ENCODE results near the gene PGD. TPM values are rescaled to one million over a fixed set of nuclear protein-coding genes. Genes with fewer than 3 reads are reported as not detected.

PGD gene
- total and polyA plus RNA-seq, 7 experiments from 2014 or later: 42.0 to 110 (median 47.0) TPM

DNA sequence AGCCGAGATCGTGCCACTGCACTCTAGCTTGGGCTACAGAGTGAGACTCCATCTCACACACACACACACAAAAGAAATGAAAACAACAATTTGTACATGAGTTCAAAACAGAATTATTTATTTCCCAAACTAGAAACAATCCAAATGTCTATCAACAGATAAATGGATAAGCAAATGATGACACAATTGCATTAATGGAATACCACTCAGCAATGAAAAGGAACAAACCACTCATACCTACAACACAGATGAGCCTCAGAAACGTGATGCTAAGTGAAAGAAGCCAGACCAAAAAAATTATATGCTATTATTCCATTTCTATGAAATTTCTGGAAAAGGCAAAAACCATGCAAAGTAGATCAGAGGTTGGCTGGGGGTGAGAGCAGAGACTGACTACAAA is 2.0 kb upstream of the PGD start:
- no peaks in the 10 kb centered on the region for H3K9me3 ChIP-seq (ENCODE audit: control insufficient read depth in 2 of 3, low read length in 3 of 3)
- peaks cover 4 to 7% of the 10 kb centered on the region in 2 donors for H3K4me1 ChIP-seq (ENCODE audit: control insufficient read depth in 2 of 2, insufficient read depth in 2 of 2, low read length in 2 of 2)
- H3K27me3 ChIP-seq (ENCODE audit: control insufficient read depth in 2 of 2, insufficient read depth in 2 of 2, low read length in 2 of 2): no peaks in the 10 kb centered on the region
- H3K9me3 Mint-ChIP-seq: peaks cover 0 to 7% (median 0%) of the 10 kb centered on the region in 11 donors
- H3K27ac ChIP-seq (ENCODE audit: low read depth, low read length): no peak overlapping the region
- ChIA-PET CTCF (interaction anchor here (1.1 to 1.8 kb wide), 2 partner anchors 34 to 97 kb away, joined by 3 to 4 read pairs; partner anchors contain the start of gene CENPS), POLR2A (interaction anchor here (0.6 kb wide), 1 partner anchor 289 kb away, joined by 3 read pairs; no protein-coding TSS in a partner anchor)
- no peaks in the 10 kb centered on the region for H3K27me3 Mint-ChIP-seq
- peaks cover 10 to 29% (median 25%) of the 10 kb centered on the region in 7 donors for H3K4me1 Mint-ChIP-seq
- no peak overlapping the region for H3K4me3 ChIP-seq (ENCODE audit: low read length)
- intact Hi-C loops (cut with micrococcal nuclease): no loop called here
- H3K27ac Mint-ChIP-seq: peak overlapping the region in 1 of 9 donors; percentile 29
- ATAC-seq (no peak), DNase-seq (no peak)
- peaks cover 0 to 3% (median 0%) of the 10 kb centered on the region in 3 experiments for H3K36me3 ChIP-seq (ENCODE audit: control insufficient read depth in 2 of 3, insufficient read depth in 3 of 3, low read length in 3 of 3)
- H3K4me3 Mint-ChIP-seq: peak overlapping the region; percentile 0 to 76 (median 52)
- peaks cover 0 to 4% (median 3%) of the 10 kb centered on the region in 5 donors for H3K36me3 Mint-ChIP-seq

- H3K4me3 ChIP-seq (ENCODE audit: low read length): peak overlapping the region; percentile 95
- Mint-ChIP-seq H3K4me1 (peaks cover 10 to 29% (median 25%) of the 10 kb centered on the region in 7 donors), H3K36me3 (peaks cover 0 to 4% (median 3%) of the 10 kb centered on the region in 5 donors), H3K9me3 (peaks cover 0 to 7% (median 0%) of the 10 kb centered on the region in 11 donors), H3K4me3 (peak overlapping the region; percentile 87 to 97 (median 96)), H3K27me3 (no peaks in the 10 kb centered on the region), H3K27ac (peak overlapping the region; percentile 48 to 94 (median 80))
- peaks cover 0 to 10% (median 0%) of the 10 kb centered on the region in 3 experiments for H3K36me3 ChIP-seq (ENCODE audit: control insufficient read depth in 2 of 3, insufficient read depth in 3 of 3, low read length in 3 of 3)
- ChIA-PET CTCF (no interaction called here), POLR2A (interaction anchor here (0.6 to 1.6 kb wide), 6 partner anchors 11 to 712 kb away, joined by 3 to 5 read pairs (median 3); partner anchors contain the start of genes CENPS, KIF1B and PEX14)
- no peaks in the 10 kb centered on the region for H3K9me3 ChIP-seq (ENCODE audit: control insufficient read depth in 2 of 3, low read length in 3 of 3)
- no peak for DNase-seq
- no peaks in the 10 kb centered on the region for H3K27me3 ChIP-seq (ENCODE audit: control insufficient read depth in 2 of 2, insufficient read depth in 2 of 2, low read length in 2 of 2)
- H3K27ac ChIP-seq (ENCODE audit: low read depth, low read length): peak overlapping the region; percentile 86
- H3K4me1 ChIP-seq (ENCODE audit: control insufficient read depth in 2 of 2, insufficient read depth in 2 of 2, low read length in 2 of 2): peaks cover 4 to 7% of the 10 kb centered on the region in 2 donors
- ATAC-seq: peak; percentile 47
- intact Hi-C loops (cut with micrococcal nuclease): loop anchor here (1.0 to 2.0 kb wide), 9 partner anchors 10 to 970 kb away; partner anchors contain the start of genes CENPS (in 1 of the 2), DFFA (in 1 of the 2), LZIC (in 1 of the 2) and NMNAT1 (in 1 of the 2)
Measured at GRCh38 chr1:10398278-10398733, 558 bp upstream of the PGD start.

DNA sequence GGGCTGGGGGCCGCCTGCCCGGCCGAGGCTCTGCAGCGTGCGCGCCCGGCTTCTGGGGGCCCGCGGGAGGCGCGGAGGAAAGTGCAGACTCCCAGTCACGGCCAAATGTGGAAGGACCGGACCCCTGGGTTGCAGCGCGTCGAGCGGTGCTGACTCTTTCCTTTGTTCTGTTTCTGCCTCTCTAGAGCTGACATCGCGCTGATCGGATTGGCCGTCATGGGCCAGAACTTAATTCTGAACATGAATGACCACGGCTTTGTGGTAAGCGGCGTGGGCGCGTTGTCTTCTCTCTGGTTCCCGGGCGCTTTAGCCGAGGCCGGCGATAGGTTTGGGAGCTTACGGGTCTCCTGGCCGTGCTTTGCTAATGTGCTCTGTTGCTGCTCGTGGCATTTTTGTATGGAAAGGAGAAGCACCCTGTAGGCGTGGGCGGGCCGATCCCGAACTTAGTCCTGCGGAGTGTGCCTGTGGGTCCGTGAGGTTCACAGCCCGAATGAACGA is 629 bp downstream of the PGD start:
- Mint-ChIP-seq H3K4me3 (peak overlapping the region; percentile 86 to 97 (median 92)), H3K4me1 (peaks cover 10 to 30% (median 25%) of the 10 kb centered on the region in 7 donors), H3K27ac (peak overlapping the region; percentile 39 to 88 (median 66)), H3K27me3 (no peaks in the 10 kb centered on the region), H3K36me3 (peaks cover 6 to 12% (median 10%) of the 10 kb centered on the region in 5 donors), H3K9me3 (no peaks in the 10 kb centered on the region)
- no peaks in the 10 kb centered on the region for H3K9me3 ChIP-seq (ENCODE audit: control insufficient read depth in 2 of 3, low read length in 3 of 3)
- ChIA-PET POLR2A (interaction anchor here (1.4 to 1.5 kb wide), 3 partner anchors 18 to 190 kb away, joined by 3 to 5 read pairs (median 3); partner anchors contain the start of genes KIF1B and PEX14), CTCF (no interaction called here)
- no peaks in the 10 kb centered on the region for H3K27me3 ChIP-seq (ENCODE audit: control insufficient read depth in 2 of 2, insufficient read depth in 2 of 2, low read length in 2 of 2)
- H3K4me1 ChIP-seq (ENCODE audit: control insufficient read depth in 2 of 2, insufficient read depth in 2 of 2, low read length in 2 of 2): peaks cover 4 to 7% of the 10 kb centered on the region in 2 donors
- intact Hi-C loops (cut with micrococcal nuclease): loop anchor here (1.0 to 2.0 kb wide), 6 partner anchors 15 to 971 kb away; partner anchors contain the start of genes CTNNBIP1 (in 1 of the 2), KIF1B (in 1 of the 2) and UBE4B (in 1 of the 2)
- ATAC-seq: no peak
- peak in 1 of 9 donors; percentile 38 for DNase-seq
- H3K27ac ChIP-seq (ENCODE audit: low read depth, low read length): peak overlapping the region; percentile 86
- peak overlapping the region; percentile 95 for H3K4me3 ChIP-seq (ENCODE audit: low read length)
- peaks cover 0 to 21% (median 0%) of the 10 kb centered on the region in 3 experiments for H3K36me3 ChIP-seq (ENCODE audit: control insufficient read depth in 2 of 3, insufficient read depth in 3 of 3, low read length in 3 of 3)

DNA sequence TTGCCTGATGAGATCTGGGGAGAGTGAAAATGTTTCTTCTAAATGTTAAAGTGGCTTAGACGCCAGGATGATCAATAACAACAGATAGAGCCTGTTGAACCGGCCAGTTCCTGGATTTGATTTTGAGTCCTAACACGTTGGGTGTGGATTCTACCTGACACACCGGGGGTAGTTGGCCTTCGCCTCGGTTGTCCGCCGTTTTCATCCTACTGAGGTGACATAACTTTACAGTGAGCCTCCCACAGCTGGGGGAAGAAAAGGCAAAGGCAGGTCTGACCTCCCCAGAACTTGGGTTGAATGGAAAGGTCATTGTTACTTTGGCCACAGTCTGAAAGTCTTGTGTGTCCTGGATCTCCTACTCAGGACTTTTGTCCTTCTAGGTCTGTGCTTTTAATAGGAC is 1.1 kb downstream of the PGD start:
- H3K36me3 ChIP-seq (ENCODE audit: control insufficient read depth in 2 of 3, insufficient read depth in 3 of 3, low read length in 3 of 3): peaks cover 0 to 26% (median 0%) of the 10 kb centered on the region in 3 experiments
- H3K27ac Mint-ChIP-seq: peak overlapping the region in 7 of 9 donors; percentile 39 to 88 (median 66)
- DNase-seq: no peak
- no peak for ATAC-seq
- H3K27ac ChIP-seq (ENCODE audit: low read depth, low read length): peak overlapping the region; percentile 86
- H3K9me3 ChIP-seq (ENCODE audit: control insufficient read depth in 2 of 3, low read length in 3 of 3): no peaks in the 10 kb centered on the region
- H3K36me3 Mint-ChIP-seq: peaks cover 6 to 15% (median 12%) of the 10 kb centered on the region in 5 donors
- peak overlapping the region; percentile 86 to 97 (median 92) for H3K4me3 Mint-ChIP-seq
- peaks cover 4 to 7% of the 10 kb centered on the region in 2 donors for H3K4me1 ChIP-seq (ENCODE audit: control insufficient read depth in 2 of 2, insufficient read depth in 2 of 2, low read length in 2 of 2)
- H3K4me3 ChIP-seq (ENCODE audit: low read length): peak overlapping the region; percentile 95
- ChIA-PET CTCF (interaction anchor here (1.0 kb wide), 1 partner anchor 190 kb away, joined by 3 read pairs; the partner anchor contains the start of gene KIF1B), POLR2A (no interaction called here)
- peaks cover 10 to 30% (median 25%) of the 10 kb centered on the region in 7 donors for H3K4me1 Mint-ChIP-seq
- intact Hi-C loops (cut with micrococcal nuclease): no loop called here
- H3K9me3 Mint-ChIP-seq: no peaks in the 10 kb centered on the region
- H3K27me3 Mint-ChIP-seq: no peaks in the 10 kb centered on the region
- H3K27me3 ChIP-seq (ENCODE audit: control insufficient read depth in 2 of 2, insufficient read depth in 2 of 2, low read length in 2 of 2): no peaks in the 10 kb centered on the region

- Histone ChIP-seq H3K4me1 (ENCODE audit: control insufficient read depth in 2 of 2, insufficient read depth in 2 of 2, low read length in 2 of 2) (peaks cover 4 to 7% of the 10 kb centered on the region in 2 donors), H3K27ac (ENCODE audit: low read depth, low read length) (no peak overlapping the region), H3K36me3 (ENCODE audit: control insufficient read depth in 2 of 3, insufficient read depth in 3 of 3, low read length in 3 of 3) (peaks cover 0 to 37% (median under 1%) of the 10 kb centered on the region in 3 experiments), H3K4me3 (ENCODE audit: low read length) (no peak overlapping the region), H3K27me3 (ENCODE audit: control insufficient read depth in 2 of 2, insufficient read depth in 2 of 2, low read length in 2 of 2) (no peaks in the 10 kb centered on the region), H3K9me3 (ENCODE audit: control insufficient read depth in 2 of 3, low read length in 3 of 3) (no peaks in the 10 kb centered on the region)
- peak overlapping the region in 1 of 10 donors; percentile 87 for H3K4me3 Mint-ChIP-seq
- DNase-seq (no peak), ATAC-seq (no peak)
- H3K27me3 Mint-ChIP-seq: no peaks in the 10 kb centered on the region
- ChIA-PET POLR2A (no interaction called here), CTCF (no interaction called here)
- H3K9me3 Mint-ChIP-seq: no peaks in the 10 kb centered on the region
- H3K27ac Mint-ChIP-seq: peak overlapping the region in 1 of 9 donors; percentile 29
- peaks cover 10 to 30% (median 25%) of the 10 kb centered on the region in 7 donors for H3K4me1 Mint-ChIP-seq
- intact Hi-C loops (cut with micrococcal nuclease): no loop called here
- H3K36me3 Mint-ChIP-seq: peaks cover 6 to 17% (median 12%) of the 10 kb centered on the region in 5 donors
Measured at GRCh38 chr1:10401281-10401680, 2.4 kb downstream of the PGD start.

DNA sequence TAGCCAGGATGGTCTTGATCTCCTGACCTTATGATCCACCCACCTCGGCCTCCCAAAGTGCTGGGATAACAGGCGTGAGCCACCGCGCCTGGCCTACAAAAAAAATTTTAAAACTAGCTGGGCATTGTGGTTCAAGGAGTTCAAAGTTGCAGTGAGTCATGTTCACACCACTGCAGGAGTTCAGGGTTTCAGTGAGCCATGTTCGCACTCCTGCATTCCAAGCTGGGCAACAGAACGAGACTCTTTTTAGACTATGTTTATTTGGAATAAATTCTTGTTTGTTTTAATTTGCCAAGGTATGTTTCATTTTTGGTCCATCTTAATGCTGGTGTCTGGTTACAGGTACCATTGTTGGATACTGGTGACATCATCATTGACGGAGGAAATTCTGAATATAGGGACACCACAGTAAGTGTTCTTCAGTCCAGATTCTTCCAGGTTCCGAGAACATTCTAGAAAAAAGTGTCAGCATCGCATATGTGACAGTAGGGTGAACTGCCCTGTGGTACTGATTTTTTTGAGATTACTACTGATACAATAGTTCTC is 3.9 kb downstream of the PGD start:
- no peak overlapping the region for H3K4me3 ChIP-seq (ENCODE audit: low read length)
- H3K27me3 ChIP-seq (ENCODE audit: control insufficient read depth in 2 of 2, insufficient read depth in 2 of 2, low read length in 2 of 2): no peaks in the 10 kb centered on the region
- no peak for DNase-seq
- no peak overlapping the region for H3K27ac Mint-ChIP-seq
- peaks cover 4 to 7% of the 10 kb centered on the region in 2 donors for H3K4me1 ChIP-seq (ENCODE audit: control insufficient read depth in 2 of 2, insufficient read depth in 2 of 2, low read length in 2 of 2)
- H3K9me3 ChIP-seq (ENCODE audit: control insufficient read depth in 2 of 3, low read length in 3 of 3): no peaks in the 10 kb centered on the region
- peaks cover 0 to 52% (median 5%) of the 10 kb centered on the region in 3 experiments for H3K36me3 ChIP-seq (ENCODE audit: control insufficient read depth in 2 of 3, insufficient read depth in 3 of 3, low read length in 3 of 3)
- no peak overlapping the region for H3K4me3 Mint-ChIP-seq
- ATAC-seq: no peak
- CTCF ChIA-PET: no interaction called here
- POLR2A ChIA-PET: no interaction called here
- no peaks in the 10 kb centered on the region for H3K27me3 Mint-ChIP-seq
- H3K4me1 Mint-ChIP-seq: peaks cover 10 to 27% (median 20%) of the 10 kb centered on the region in 7 donors
- intact Hi-C loops (cut with micrococcal nuclease): no loop called here
- peaks cover 6 to 29% (median 14%) of the 10 kb centered on the region in 5 donors for H3K36me3 Mint-ChIP-seq
- H3K27ac ChIP-seq (ENCODE audit: low read depth, low read length): no peak overlapping the region
- H3K9me3 Mint-ChIP-seq: no peaks in the 10 kb centered on the region

All from naive thymus-derived CD4-positive, alpha-beta T cell (primary cell).